Adrenal gland (tissue), 5 donors: ENCODE results near the gene CRIP3.

Source experiments
- CTCF ChIP-seq, 6 experiments: fragments of 450-650 bp in 4 of 6; fragments of 200-600 bp in 2 of 6; sonication (generic) in 1 of 6; IDR thresholded peaks; 1 replicate in 5 of 6; 2 replicates in 1 of 6; pipeline versions ENCODE4 v1.5.1 to v1.8.0; 2016 to 2021; ENCODE audit warnings: antibody characterized with exemption in 6 of 6, mild to moderate bottlenecking in 2 of 6, moderate library complexity in 1 of 6
- POLR2A ChIP-seq, 2 donors: fragments of 450-650 bp; IDR thresholded peaks; one replicate each; pipeline ENCODE4 v1.6.1; 2017; ENCODE audit warnings: antibody characterized with exemption in 2 of 2, mild to moderate bottlenecking in 2 of 2, moderate library complexity in 1 of 2
- donor health status: DM: no; HTN: no; CAD: no.

GRCh38 chr6:43304882-43305281, 3.7 kb downstream of the CRIP3 start:
- TF ChIP-seq CTCF (IDR thresholded peaks at IDR 0.05) (no peak), POLR2A (IDR thresholded peaks at IDR 0.05) (no peak)
